SIG-M5 treated with dmso at 0.1 percent for 504 hours (cell line): Measurements from ENCODE around the gene PIAS1.
A peak's percentile ranks its signal among the peaks of the same experiment; 100 is the strongest.
"Not testable (repeated sequence)": the region's sequence is repeated elsewhere in the genome, so short reads cannot be mapped to it uniquely, and the experiment has no call there.

Experiments
- DNase-seq: peaks from one replicate; lab custom pipeline; 2025; ENCODE audit not compliant: unreplicated experiment; lab: John Stamatoyannopoulos, UW

The PIAS1 gene

GRCh38 chr15:68230157-68231100 is 176.3 kb downstream of the PIAS1 start:
- peak; percentile 21 for DNase-seq

GRCh38 chr15:68231102-68231818 is 177.1 kb downstream of the PIAS1 start:
- DNase-seq: no peak

- DNase-seq: peak; percentile 17
Observed at GRCh38 chr15:68232449-68232848, 178.3 kb downstream of the PIAS1 start.

- DNase-seq: peak; percentile 87
Observed at GRCh38 chr15:68232937-68233336, 178.8 kb downstream of the PIAS1 start.

- no peak for DNase-seq
Observed at GRCh38 chr15:68234060-68234459, 179.9 kb downstream of the PIAS1 start.

GRCh38 chr15:68234520-68234919 is 180.4 kb downstream of the PIAS1 start:
- DNase-seq: not testable (repeated sequence)

- no peak for DNase-seq
Observed at GRCh38 chr15:68235022-68235421, 180.9 kb downstream of the PIAS1 start.

GRCh38 chr15:68239025-68239424 is 184.9 kb downstream of the PIAS1 start:
- DNase-seq: no peak

GRCh38 chr15:68241088-68241935 is 187.2 kb downstream of the PIAS1 start:
- no peak for DNase-seq
